Mesothelial cell of epicardium (in vitro differentiated cells): ENCODE data around the gene ACP5. TPM values are rescaled to one million over a fixed set of nuclear protein-coding genes. Genes with fewer than 3 reads are reported as not detected.
A peak's percentile ranks its signal among the peaks of the same experiment; 100 is the strongest.
"Not testable (repeated sequence)": the region's sequence is repeated elsewhere in the genome, so short reads cannot be mapped to it uniquely, and the experiment has no call there.

Experiments
- DNase-seq, 2 experiments: peaks; one replicate each; pipeline ENCODE4 v3.0.0; 2021; ENCODE audit warnings: low spot score in 2 of 2; ENCODE audit not compliant: unreplicated experiment in 2 of 2
- H3K27ac Mint-ChIP-seq: 2 replicates; pipeline ENCODE4 v1.8.0; 2021; ENCODE audit warnings: mixed read lengths
- H3K27me3 Mint-ChIP-seq: 2 replicates; pipeline ENCODE4 v1.8.0; 2021; ENCODE audit warnings: low read depth, mixed read lengths
- H3K36me3 Mint-ChIP-seq: 2 replicates; pipeline ENCODE4 v1.8.0; 2021; ENCODE audit warnings: mixed read lengths
- H3K4me1 Mint-ChIP-seq: 2 replicates; pipeline ENCODE4 v1.8.0; 2021; ENCODE audit warnings: mixed read lengths
- H3K4me3 Mint-ChIP-seq: 2 replicates; pipeline ENCODE4 v1.8.0; 2021; ENCODE audit warnings: mild to moderate bottlenecking, moderate library complexity, mixed read lengths
- H3K9me3 Mint-ChIP-seq: 2 replicates; pipeline ENCODE4 v1.8.0; 2021; ENCODE audit warnings: mixed read lengths
- CTCF ChIP-seq: fragments of 200-600 bp; sonication (generic); IDR thresholded peaks from one replicate; pipeline ENCODE4 v1.5.0; 2021; ENCODE audit warnings: antibody characterized with exemption; ENCODE audit not compliant: unreplicated experiment
- total RNA-seq: library from RNA; stranded (reverse); gene quantifications from 3 replicates; pipeline ENCODE4 v1.2.1, GENCODE V29; 2021

The ACP5 gene
- total RNA-seq, 1 donor from 2014 or later = 3.9 TPM

- peak overlapping the region; percentile 61 for H3K27ac Mint-ChIP-seq
- H3K27me3 Mint-ChIP-seq = no peaks in the 10 kb centered on the region
- H3K4me3 Mint-ChIP-seq = no peak overlapping the region
- no peak for DNase-seq
- peaks cover 39% of the 10 kb centered on the region for H3K9me3 Mint-ChIP-seq
- H3K4me1 Mint-ChIP-seq = no peaks in the 10 kb centered on the region
- peaks cover 74% of the 10 kb centered on the region for H3K36me3 Mint-ChIP-seq
- TF ChIP-seq CTCF = no peak
Observed at GRCh38 chr19:11612816-11613511, 35.5 kb upstream of the ACP5 start.

GRCh38 chr19:11611730-11612129 is 34.3 kb upstream of the ACP5 start:
- no peak for DNase-seq
- Mint-ChIP-seq H3K27me3 (no peaks in the 10 kb centered on the region), H3K4me1 (no peaks in the 10 kb centered on the region), H3K9me3 (peaks cover 37% of the 10 kb centered on the region), H3K36me3 (peaks cover 74% of the 10 kb centered on the region), H3K4me3 (no peak overlapping the region), H3K27ac (no peak overlapping the region)
- TF ChIP-seq CTCF = no peak

- H3K4me3 Mint-ChIP-seq = no peak overlapping the region
- no peak overlapping the region for H3K27ac Mint-ChIP-seq
- H3K27me3 Mint-ChIP-seq = no peaks in the 10 kb centered on the region
Observed at GRCh38 chr19:11606484-11606883, 29.0 kb upstream of the ACP5 start.

GRCh38 chr19:11599704-11600103 is 22.3 kb upstream of the ACP5 start:
- Mint-ChIP-seq H3K4me3 (peak overlapping the region; percentile 98), H3K9me3 (peaks cover 17% of the 10 kb centered on the region), H3K4me1 (peaks cover 18% of the 10 kb centered on the region), H3K36me3 (peaks cover 36% of the 10 kb centered on the region)
- not testable (repeated sequence) for H3K27me3 Mint-ChIP-seq, DNase-seq, H3K27ac Mint-ChIP-seq

More at GRCh38 chr19:11606484-11606883, 29.0 kb upstream of the ACP5 start:
- no peak for DNase-seq
- Mint-ChIP-seq H3K4me1 (no peaks in the 10 kb centered on the region), H3K9me3 (peaks cover 47% of the 10 kb centered on the region), H3K36me3 (peaks cover 77% of the 10 kb centered on the region)
- no peak for TF ChIP-seq CTCF

GRCh38 chr19:11598746-11599145 is 21.3 kb upstream of the ACP5 start:
- H3K27ac Mint-ChIP-seq = peak overlapping the region; percentile 81
- TF ChIP-seq CTCF = no peak
- peaks cover 27% of the 10 kb centered on the region for H3K36me3 Mint-ChIP-seq
- no peak for DNase-seq
- H3K9me3 Mint-ChIP-seq = peaks cover 13% of the 10 kb centered on the region
- no peaks in the 10 kb centered on the region for H3K27me3 Mint-ChIP-seq
- H3K4me3 Mint-ChIP-seq = peak overlapping the region; percentile 98
- H3K4me1 Mint-ChIP-seq = peaks cover 18% of the 10 kb centered on the region

GRCh38 chr19:11598103-11598483 is 20.6 kb upstream of the ACP5 start:
- Mint-ChIP-seq H3K9me3 (peaks cover 13% of the 10 kb centered on the region), H3K27me3 (no peaks in the 10 kb centered on the region), H3K36me3 (peaks cover 26% of the 10 kb centered on the region), H3K27ac (peak overlapping the region; percentile 98), H3K4me3 (peak overlapping the region; percentile 98), H3K4me1 (peaks cover 18% of the 10 kb centered on the region)
- no peak for TF ChIP-seq CTCF
- DNase-seq = no peak
